Measurements from ENCODE around the gene LAMB2. TPM values are rescaled to one million over a fixed set of nuclear protein-coding genes. Genes with fewer than 3 reads are reported as not detected.

Gene LAMB2
- polyA plus RNA-seq, 1 donor (not counting 4 experiments of a cell fraction or from before 2014, with no cell fraction given), result 108 TPM

DNA sequence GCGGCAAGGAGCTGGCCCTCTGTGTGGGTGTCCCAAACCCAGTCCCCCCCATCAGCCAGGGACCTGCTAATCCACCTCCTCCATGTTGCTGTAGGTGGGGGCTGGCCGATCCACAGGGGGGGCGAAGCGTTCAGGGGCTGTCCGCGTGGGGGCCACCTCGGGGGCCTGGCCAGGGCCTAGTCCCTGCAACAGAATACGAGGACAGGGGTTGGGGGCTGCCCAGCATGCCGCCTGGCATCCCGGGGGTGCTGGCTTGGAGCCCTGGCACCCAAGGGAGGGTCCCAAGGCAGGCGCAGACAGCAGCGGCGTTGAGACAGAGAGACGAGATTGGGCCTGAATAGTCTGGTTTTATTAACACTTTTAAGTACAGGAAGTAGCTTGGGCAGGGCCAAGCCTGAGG, 24.5 kb downstream of the LAMB2 start:
- FAIRE-seq, result no peak
- dilution Hi-C loops (cut with MboI; ENCODE audit: extremely low pct_ligation_motif_present, low sequenced_read_pairs), result no loop called here
- H3K9ac ChIP-seq (ENCODE audit: control insufficient read depth, extremely low read depth, insufficient read depth, low read length), result no peak overlapping the region

DNA sequence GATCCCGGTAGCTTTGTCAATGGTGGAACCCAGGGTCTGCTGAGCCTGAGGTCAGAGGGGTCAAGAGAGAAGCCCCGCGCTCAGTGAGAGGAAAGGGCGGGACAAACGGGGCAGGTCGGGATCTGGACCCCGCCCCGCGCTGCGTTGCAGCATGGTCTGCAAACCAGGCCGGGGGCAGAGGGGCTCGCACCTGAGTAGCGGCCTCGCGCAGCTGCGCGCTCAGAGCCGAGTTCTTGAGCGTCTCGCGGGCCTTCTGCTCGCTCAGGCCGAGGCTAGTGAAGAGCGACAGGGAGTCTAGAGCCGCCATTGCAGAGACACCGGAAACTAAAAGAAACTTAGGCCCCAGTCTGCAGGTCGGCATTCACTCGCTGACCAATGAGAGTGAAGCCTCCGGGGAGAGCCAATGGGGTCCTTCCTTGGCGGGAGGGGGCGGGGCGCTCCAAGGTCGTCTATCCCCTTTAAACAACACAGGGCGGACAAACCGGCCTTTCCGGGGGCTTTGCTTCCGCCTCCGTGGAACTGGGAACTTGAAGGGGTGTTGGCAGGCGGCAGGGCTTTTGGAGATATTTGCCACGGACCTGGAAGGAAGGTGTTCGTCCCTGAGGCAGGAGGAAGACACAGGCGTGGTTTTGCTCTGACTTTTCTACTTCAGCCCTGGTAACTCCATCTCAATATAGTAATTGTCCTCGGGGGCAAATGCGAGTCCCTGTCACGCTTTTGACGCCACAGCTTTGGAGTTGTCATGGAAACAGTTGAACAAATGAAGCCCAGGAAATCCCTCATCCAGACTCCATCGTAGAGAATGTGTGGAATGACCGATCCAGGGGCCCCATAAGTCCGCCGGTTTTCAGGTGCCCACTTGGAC, 28.2 kb downstream of the LAMB2 start, which contains the start of gene QARS1:
QARS1 (minus strand) TSS at position 331 of the 865 bp plus-strand sequence; CDS start at position 307, 24 bp downstream.
- H2AFZ ChIP-seq (ENCODE audit: control insufficient read depth, low read length), result peak within 1 kb of the TSS; percentile 97
- H3K9me1 ChIP-seq (ENCODE audit: control insufficient read depth, extremely low read depth, insufficient read depth, low read length), result no peaks in the 10 kb centered on the region
- H3K9me3 ChIP-seq (ENCODE audit: control insufficient read depth, low read depth, low read length), result no peaks in the 10 kb centered on the region
- H3K27me3 ChIP-seq (ENCODE audit: control insufficient read depth, extremely low read depth, insufficient read depth, low read length), result no peaks in the 10 kb centered on the region
- peak within 1 kb of the TSS; percentile 77 to 95 (median 80) for H3K4me3 ChIP-seq (ENCODE audit: control insufficient read depth in 2 of 3, extremely low read depth in 1 of 3, insufficient read depth in 2 of 3, low read depth in 1 of 3, low read length in 3 of 3)
- TF ChIP-seq, protein P1, sequence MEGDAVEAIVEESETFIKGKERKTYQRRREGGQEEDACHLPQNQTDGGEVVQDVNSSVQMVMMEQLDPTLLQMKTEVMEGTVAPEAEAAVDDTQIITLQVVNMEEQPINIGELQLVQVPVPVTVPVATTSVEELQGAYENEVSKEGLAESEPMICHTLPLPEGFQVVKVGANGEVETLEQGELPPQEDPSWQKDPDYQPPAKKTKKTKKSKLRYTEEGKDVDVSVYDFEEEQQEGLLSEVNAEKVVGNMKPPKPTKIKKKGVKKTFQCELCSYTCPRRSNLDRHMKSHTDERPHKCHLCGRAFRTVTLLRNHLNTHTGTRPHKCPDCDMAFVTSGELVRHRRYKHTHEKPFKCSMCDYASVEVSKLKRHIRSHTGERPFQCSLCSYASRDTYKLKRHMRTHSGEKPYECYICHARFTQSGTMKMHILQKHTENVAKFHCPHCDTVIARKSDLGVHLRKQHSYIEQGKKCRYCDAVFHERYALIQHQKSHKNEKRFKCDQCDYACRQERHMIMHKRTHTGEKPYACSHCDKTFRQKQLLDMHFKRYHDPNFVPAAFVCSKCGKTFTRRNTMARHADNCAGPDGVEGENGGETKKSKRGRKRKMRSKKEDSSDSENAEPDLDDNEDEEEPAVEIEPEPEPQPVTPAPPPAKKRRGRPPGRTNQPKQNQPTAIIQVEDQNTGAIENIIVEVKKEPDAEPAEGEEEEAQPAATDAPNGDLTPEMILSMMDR (optimal IDR thresholded peaks at IDR 0.05 in 1 of 3, IDR thresholded peaks at IDR 0.05 in 1 of 3, conservative IDR thresholded peaks at IDR 0.05 in 1 of 3; ENCODE audit: extremely low read depth in 1 of 3, insufficient read depth in 2 of 3, low read length in 3 of 3), result no peak
- no peak for TF ChIP-seq EZH2 (IDR thresholded peaks at IDR 0.05; ENCODE audit: low read length)
- peaks cover 33 to 37% of the 10 kb centered on the region in 2 experiments for H3K36me3 ChIP-seq (ENCODE audit: control insufficient read depth in 2 of 2, extremely low read depth in 1 of 2, insufficient read depth in 2 of 2, low read length in 2 of 2)
- H3K4me1 ChIP-seq (ENCODE audit: control insufficient read depth, extremely low read depth, insufficient read depth, low read length), result peaks cover 7% of the 10 kb centered on the region
- dilution Hi-C loops (cut with MboI; ENCODE audit: extremely low pct_ligation_motif_present, low sequenced_read_pairs), result no loop called here
- FAIRE-seq (peak; percentile 52), DNase-seq (ENCODE audit: low read depth, low spot score) (peak; percentile 58)
- peak within 1 kb of the TSS; percentile 86 for H3K9ac ChIP-seq (ENCODE audit: control insufficient read depth, extremely low read depth, insufficient read depth, low read length)
- peaks cover 16% of the 10 kb centered on the region for H3K79me2 ChIP-seq (ENCODE audit: control insufficient read depth, insufficient read depth, low read length)
- no peaks in the 10 kb centered on the region for H4K20me1 ChIP-seq (ENCODE audit: control insufficient read depth, extremely low read depth, insufficient read depth, low read length)
- H3K27ac ChIP-seq (ENCODE audit: control insufficient read depth, insufficient read depth, low read length), result peak within 1 kb of the TSS; percentile 71
- peak within 1 kb of the TSS; percentile 92 for H3K4me2 ChIP-seq (ENCODE audit: control insufficient read depth, extremely low read depth, insufficient read depth, low read depth, low read length)

More for the DNA sequence above, 24.5 kb downstream of the LAMB2 start:
- Histone ChIP-seq H3K27ac (ENCODE audit: control insufficient read depth, insufficient read depth, low read length) (no peak overlapping the region), H3K4me1 (ENCODE audit: control insufficient read depth, extremely low read depth, insufficient read depth, low read length) (peaks cover 7% of the 10 kb centered on the region), H3K79me2 (ENCODE audit: control insufficient read depth, insufficient read depth, low read length) (peaks cover 11% of the 10 kb centered on the region), H3K36me3 (ENCODE audit: control insufficient read depth in 2 of 2, extremely low read depth in 1 of 2, insufficient read depth in 2 of 2, low read length in 2 of 2) (peaks cover 27 to 45% of the 10 kb centered on the region in 2 experiments), H3K4me3 (ENCODE audit: control insufficient read depth in 2 of 3, extremely low read depth in 1 of 3, insufficient read depth in 2 of 3, low read depth in 1 of 3, low read length in 3 of 3) (no peak overlapping the region), H3K9me1 (ENCODE audit: control insufficient read depth, extremely low read depth, insufficient read depth, low read length) (no peaks in the 10 kb centered on the region), H4K20me1 (ENCODE audit: control insufficient read depth, extremely low read depth, insufficient read depth, low read length) (no peaks in the 10 kb centered on the region), H3K27me3 (ENCODE audit: control insufficient read depth, extremely low read depth, insufficient read depth, low read length) (no peaks in the 10 kb centered on the region), H2AFZ (ENCODE audit: control insufficient read depth, low read length) (no peak overlapping the region), H3K9me3 (ENCODE audit: control insufficient read depth, low read depth, low read length) (no peaks in the 10 kb centered on the region), H3K4me2 (ENCODE audit: control insufficient read depth, extremely low read depth, insufficient read depth, low read depth, low read length) (no peak overlapping the region)
- TF ChIP-seq, protein P1 (optimal IDR thresholded peaks at IDR 0.05 in 1 of 3, IDR thresholded peaks at IDR 0.05 in 1 of 3, conservative IDR thresholded peaks at IDR 0.05 in 1 of 3; ENCODE audit: extremely low read depth in 1 of 3, insufficient read depth in 2 of 3, low read length in 3 of 3), result no peak
- no peak for TF ChIP-seq EZH2 (IDR thresholded peaks at IDR 0.05; ENCODE audit: low read length)
- no peak for DNase-seq (ENCODE audit: low read depth, low spot score)

Data from keratinocyte (primary cell).